GM18526 (cell line): ENCODE measurements around the gene UBR1.

Source experiments
- POLR2A ChIP-seq: IDR thresholded peaks from 3 replicates; pipeline ENCODE4 v1.6.1; 2011; ENCODE audit not compliant: insufficient read length; ENCODE audit errors: extremely low read depth

The UBR1 gene

DNA sequence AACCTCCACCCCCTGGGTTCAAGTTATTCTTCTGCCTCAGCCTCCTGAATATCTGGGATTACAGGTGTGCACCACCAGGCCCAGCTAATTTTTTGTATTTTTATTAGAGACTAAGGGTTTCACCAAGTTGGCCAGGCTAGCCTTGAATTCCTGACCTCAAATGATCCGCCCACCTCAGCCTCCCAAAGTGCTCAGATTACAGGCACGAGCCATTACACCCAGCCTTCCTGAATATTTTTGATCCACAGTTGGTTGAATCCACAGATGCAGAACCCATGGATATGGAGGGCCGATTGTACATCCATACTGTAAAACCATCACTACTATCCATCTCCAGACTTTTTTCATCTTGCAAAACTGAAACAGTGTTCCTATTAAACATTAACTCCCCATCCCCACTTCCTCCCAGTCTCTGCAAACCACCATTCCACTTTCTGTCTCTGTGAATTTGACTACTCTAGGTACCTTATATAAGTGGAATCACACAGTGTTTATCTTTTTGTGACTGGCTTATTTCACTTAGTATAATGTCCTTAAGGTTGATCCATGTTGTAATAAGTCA, 19.3 kb upstream of the UBR1 start:
- TF ChIP-seq POLR2A: no peak

DNA sequence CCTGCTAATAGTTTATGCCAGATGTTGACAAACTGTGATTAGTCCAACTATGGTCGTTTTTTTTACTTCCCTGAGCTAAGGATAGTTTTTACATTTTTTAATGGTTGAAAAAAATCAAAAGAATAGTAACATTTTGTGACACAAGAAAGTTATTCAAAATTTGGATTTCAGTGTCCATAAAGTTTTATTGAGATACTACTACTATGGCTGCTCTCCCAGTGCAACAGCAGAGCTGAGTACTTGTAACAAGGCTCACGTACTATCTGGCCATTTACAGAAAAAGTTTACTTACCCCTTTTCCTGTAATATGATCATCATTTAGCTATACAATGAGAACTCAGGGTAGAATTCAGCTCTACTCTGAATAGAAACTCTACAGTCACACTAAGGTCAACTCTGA, 16.0 kb upstream of the UBR1 start:
- no peak for TF ChIP-seq POLR2A

DNA sequence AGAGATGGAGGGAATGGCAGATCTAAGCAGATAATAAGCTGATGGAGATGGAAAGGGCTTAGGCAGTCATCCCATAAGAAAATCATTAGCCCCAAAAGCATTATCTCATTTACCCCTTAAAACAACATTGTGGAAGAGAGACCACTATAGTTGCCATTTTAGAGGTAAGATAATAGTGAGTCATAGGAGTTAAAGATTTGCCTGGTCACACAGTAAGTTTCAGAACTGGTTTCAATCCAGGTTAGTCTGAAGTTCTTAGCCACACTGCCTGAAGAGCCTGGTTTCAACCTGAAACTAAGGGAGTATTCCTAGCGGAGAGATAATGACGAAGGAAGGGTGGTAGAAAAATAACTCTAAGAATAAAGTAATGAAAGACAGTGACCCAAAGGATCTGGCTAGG, 13.0 kb upstream of the UBR1 start:
- no peak for TF ChIP-seq POLR2A

DNA sequence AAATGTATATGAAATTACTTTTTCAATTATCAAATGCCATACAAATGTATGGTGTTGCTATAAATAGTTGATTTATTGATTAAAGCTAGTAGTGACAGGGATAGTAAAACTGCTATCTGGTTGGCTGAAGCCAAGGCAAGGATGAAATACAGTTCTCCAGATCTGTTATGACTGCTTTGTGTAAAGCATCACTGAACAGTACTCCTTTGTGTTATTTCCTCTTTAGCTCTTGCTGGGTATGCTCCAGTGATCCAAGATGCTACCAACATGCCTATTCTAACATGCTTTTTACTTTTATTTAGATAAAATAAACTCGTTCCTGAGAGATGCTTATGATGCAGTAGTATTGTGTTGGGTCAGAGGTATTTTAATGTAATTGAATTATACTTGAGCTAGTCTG, 12.4 kb upstream of the UBR1 start:
- no peak for TF ChIP-seq POLR2A

DNA sequence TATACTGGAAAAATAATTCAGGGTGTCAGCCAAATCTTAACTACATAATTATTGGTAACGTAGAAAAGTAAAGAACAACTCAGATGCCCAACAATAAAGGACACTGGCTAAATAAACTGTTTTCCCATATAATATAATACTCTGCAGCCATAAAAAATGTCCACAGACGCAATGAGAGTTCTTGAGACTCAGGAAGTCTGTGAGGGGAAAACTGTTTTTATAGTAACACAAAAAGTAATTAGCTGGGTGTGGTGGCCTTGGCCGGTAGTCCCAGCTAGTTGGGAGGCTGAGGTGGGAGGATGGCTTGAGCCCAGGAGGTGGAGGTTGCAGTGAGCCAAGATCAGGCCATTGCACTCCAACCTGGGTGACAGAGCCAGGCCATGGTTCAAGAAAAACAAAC, 5.5 kb upstream of the UBR1 start:
- no peak for TF ChIP-seq POLR2A

DNA sequence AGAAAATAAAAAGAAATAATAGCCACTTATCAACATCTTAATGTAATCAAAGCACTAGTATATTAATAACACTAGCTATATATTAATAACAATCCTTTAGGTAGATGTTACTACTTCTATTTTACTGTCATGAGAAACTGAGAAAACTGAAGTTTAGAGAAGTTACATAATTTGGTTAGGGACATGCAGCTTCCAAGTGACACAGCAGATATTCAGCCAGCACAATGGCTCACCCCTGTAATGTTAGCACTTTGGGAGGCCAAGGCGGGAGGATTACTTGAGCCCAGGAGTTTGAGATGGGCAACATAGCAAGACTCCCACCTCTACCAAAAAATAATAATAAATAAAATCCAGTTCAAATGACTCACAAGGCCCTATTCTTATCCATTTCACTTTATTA, 1.9 kb upstream of the UBR1 start:
- TF ChIP-seq POLR2A: no peak

DNA sequence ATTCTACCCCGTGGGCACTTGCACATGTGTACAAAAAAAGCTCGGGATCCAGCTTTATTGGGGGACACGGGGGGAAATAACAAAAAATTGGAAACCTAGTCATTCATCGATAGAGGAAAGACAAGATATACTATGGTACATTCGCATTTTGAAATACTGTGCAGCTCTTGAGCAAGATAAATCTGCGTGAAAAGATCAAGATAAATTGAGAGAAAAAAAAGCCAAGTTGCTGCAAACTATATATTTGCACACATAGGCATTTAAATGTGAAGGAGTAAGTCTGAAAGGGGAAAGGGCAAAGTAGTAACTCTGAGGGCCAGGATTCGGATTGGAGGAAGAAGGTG, 620 bp upstream of the UBR1 start:
- no peak for TF ChIP-seq POLR2A

DNA sequence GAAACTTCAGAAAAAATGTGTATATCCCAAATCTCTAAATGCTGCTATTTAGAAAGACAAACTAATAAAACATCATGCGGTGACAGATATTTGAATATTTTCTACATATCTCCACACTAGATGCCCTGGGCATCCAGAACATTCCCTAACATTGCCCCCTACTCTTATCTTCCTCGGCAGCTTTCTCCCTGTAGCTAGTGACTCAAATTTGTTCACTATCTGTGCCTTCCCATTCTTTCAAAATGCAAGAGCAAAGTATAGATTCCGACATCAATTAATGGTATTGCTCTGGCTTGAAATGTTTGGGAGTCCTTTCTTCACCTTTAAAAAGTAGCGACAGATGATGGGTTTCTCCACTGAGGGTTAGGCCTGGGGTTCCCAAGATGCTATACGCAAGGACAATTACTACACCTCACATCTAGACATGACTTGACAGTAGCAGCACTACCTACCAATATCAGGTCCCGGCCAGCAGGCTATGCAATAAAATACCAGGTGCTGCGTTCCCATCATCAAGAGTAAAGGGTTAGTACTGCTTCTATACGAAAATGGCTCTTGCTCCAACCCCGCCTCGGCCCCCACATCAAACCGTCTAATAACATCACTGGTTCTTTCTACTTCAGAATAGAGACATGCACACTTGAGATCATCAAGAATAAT, 631 bp downstream of the UBR1 start:
- TF ChIP-seq POLR2A: no peak

DNA sequence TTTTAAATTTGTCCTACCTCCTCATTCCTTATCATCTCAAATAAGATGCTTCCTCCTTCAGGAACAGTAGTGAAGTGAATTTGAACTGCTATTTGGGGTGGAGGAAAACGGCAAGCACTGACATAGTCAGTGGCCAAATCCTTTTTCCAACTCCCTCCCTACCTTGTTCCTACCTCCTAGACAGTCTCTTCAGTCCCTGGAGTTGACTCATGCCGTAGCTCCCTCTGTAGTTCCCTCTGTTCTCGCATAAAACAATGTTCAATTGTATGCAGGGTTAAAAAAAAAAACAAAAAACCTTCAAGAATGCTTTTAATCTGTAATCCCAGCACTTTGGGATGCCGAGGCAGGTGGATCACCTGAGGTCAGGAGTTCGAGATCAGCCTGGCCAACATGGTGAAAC, 1.4 kb downstream of the UBR1 start:
- TF ChIP-seq POLR2A: no peak

DNA sequence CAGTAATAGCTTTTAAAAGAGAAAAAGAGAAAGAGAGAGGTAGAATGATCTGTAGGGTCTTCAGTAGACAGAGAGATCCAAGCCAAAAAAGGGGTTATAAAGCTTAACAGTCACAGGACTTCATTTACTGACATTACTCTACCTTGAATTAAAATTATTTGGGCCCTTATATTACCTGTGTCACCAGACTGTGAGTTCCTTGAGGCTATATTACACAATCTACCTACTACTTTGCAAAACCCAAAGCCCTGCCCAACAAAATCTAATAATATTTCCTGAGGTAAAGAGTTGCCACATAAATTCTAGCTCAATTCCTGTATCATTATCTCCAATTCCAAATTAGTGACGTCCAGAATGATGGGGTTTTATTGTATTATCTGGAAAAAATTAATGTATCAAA, 1.9 kb downstream of the UBR1 start:
- TF ChIP-seq POLR2A: no peak

DNA sequence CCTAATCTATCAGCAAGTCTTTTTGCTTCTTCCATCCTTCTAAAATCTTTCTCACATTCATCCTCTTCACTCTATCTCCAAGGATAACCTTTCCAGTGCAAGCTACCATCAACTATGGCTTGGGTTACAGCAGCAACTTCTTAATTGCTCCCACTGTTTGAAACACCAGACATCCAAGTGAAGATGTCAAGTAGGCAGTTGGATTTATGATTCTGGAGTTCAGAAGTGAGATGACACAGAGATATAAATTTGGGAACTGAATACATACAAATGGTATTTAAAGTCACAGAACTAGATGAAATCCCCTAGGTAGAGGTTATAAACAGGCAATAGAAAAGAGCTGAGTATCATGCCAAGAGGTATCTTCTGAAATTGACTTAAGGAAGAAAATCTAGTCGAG, 3.7 kb downstream of the UBR1 start:
- TF ChIP-seq POLR2A: no peak

DNA sequence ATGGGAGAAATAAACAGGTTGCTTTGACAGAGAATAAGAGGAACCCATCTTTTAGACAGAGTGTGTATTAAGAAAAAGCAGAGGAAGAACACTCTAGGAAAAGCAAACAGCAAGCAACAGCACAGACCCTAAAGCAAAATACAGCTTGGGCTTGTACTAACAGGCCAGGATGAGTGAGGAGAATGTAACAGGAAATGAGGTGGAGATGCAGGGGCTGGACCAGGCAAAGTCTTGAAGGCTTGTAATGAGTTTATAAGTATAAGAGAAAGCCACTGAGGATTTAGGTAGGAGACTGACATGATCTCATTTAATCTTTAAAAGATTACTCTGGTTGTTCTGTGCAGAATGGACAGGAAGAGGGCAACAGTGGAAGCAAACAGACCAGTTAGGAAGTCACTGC, 4.9 kb downstream of the UBR1 start:
- TF ChIP-seq POLR2A: no peak

DNA sequence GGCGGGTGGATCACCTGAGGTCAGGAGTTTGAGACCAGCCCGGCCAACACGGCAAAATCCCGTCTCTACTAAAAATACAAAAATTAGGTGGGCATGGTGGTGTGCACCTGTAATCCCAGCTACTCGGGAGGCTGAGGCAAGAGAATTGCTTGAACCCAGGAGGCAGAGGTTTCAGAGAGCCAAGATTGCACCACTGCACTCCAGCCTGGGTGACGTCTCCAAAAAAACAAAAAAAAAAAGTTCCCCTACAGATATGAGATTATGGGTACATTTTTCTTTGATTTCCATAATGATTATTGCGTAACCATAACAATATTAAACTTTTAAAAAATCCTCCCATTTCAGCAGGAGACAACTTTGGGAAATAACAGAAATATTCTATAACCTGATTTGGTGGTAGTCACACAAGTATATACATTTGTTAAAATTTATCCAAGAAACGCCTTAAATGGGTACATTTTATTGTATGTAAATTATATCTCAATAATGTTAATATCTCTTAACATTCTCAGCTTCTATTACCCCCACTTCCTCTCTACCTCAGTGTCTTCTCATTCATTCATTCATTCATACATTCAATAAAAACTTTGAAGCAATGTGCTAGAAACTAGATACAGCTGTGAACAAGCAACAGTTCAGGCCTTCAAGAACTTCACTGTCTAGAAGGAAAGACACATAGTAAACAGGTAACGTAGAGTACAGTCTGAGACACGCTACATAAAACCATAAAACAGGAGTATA, 6.6 kb downstream of the UBR1 start:
- no peak for TF ChIP-seq POLR2A

DNA sequence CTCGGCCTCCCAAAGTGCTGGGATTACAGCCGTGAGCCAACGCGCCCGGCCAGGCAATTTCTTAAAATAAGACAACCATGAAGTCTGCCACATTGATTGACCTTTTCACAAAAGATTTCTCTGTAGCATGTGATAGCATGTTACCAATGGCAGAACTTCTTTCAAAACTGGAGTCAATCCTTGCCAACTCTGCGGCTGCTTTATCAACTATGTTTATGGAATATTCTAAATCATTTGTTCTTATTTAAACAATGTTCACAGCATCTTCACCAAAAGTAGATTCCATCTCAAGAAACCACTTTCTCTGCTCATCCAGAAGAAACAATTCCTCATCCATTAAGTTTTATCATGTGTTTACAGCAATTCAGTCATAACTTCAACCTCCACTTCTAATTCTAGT, 9.4 kb downstream of the UBR1 start:
- no peak for TF ChIP-seq POLR2A

DNA sequence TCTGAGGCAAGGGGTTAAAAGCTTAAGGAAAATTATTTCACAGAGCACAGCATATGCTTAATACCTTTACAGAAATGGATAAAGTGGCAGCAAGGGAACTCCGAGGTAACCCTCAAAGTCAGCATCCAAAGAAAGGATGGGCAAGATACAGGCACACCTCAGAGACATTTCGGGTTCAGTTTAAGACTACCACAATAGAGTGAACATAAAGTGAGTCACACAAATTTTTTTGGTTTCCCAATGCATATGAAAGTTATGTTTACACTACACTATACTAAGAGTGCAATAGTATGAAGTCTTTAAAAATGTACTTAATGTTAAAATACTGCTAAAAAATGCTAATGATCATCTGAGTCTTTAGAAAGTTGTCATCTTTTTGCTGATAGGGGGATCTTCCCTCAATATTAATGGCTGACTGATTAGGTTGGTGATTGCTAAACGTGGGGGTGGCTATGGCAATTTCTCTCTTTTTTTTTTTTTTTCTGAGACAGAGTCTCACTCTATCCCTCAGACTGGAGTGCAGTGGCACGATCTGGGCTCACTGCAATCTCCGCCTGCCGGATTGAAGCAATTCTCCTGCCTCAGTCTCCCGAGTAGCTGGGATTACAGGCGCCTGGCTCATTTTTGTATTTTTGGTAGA, 10.0 kb downstream of the UBR1 start:
- TF ChIP-seq POLR2A: no peak

DNA sequence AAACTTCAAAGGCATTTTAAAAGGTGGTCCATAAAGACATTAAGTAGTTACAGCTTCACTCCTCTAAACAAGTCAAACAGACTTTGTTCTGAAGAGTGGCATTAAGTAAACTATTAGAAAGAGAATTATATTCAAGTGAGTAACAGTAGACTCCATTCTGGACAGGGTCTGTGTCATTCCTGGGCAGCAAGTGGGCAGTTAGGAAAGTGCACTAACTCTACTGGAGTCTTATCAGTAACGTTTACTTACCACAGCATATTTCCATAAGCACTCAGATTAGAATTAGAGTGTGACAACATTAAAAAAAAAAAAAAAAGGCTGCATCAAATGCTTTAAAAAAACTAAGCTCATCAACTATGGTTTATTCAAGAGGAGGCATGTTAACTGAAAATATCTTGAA, 10.6 kb downstream of the UBR1 start:
- TF ChIP-seq POLR2A: no peak
